ENCODE measurements around the gene PBX1.

PBX1 gene

DNA sequence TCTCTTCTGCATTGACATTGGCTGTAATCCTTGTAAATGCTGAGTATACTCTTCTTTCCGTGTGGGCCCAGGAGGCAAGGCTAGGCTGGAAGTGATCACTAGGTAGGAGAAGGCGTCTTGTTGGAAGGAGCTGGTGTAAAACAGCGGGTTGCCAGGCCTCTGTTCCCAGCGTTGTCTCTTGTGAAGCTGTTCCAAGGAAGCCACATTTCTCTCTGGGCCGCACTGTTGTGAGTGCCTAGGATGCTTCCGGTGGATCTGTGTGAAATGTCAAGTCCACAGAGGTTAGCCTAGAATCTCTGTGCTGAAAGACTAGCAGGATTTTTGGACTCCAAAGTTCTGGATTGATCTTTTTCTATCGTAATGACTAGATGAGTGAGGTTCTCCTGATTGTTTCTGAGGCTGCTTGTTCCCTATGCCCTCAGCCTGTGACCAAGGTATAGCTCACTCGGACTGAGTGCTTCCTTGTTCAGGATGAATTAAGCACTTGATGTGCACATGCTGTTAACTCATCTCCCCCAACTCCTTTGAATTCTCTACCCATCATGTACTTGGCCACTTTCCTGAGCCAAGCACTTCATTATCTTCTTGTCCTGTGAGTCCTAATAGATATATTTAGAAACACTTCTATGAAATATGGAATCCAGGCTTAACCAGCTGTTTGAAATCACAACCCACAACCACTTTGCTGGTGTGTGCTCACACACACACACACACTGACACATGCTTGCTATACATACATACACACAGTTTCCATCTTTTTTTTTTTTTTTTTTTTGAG lies 63.3 kb downstream of the PBX1 start:
- no peak for DNase-seq

DNA sequence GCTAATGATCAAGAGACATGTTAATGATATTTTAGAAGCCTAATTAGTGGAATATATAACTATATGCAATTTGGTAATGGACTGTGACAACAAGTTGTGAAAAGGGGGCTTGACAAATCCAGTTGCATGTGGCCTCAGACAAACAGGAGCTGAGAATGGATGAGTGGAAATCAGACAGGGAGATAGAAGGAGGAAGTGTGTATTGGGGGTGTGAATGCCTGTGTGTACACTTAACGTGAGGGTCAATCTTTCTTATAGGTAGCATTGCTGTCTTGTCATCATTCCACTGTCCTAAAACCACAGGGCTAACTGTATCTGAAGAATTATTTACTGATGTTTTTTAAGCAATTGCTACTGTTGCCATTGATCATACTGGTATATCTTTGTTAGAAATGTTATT lies 64.8 kb downstream of the PBX1 start:
- DNase-seq, result no peak

DNA sequence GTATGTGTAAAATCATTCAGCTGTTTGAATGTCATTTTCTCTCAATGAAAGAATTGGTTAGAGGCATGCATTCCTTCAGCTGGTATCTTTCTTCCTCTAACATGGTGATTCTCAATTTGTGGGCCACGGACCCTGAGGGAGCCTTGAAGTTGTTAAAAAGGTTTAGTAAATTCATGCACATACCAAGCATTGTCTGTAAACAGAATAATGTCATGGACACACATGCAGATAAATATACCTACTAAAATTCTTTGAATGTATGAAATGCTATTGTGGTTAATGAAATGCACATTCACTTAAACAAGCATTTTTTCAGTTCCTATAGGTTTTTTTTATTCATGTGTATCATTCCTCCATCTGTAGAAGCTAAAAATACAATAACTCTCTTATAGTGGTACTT lies 65.4 kb downstream of the PBX1 start:
- DNase-seq, result no peak

DNA sequence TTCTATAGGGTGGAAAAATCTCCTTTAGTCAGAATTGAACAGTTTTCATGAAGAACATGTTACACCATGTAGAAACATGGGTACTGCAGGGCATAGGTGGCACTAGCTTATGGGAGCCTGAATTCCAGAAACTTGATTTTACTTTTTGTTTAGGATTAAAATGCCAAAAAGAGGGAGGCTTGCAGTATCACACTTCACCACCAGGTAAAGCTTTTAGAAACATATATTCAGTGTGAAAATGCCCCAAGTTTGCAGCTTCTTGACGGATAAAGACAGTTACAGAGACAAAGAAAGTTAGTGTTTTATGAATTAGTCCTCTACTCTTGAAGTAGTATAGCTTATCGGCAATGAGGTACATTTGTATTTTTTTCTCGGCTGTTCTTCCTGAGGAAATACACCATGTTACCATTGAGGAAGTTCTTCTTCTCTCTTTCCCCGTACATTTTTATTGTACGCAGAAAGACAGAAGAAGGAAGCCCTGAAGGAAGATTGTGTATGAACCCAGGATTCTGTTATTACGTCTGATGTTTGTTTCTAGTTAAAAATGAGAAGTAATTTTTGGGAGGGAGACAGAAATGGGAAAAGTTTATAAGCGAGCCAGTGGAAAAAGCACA lies 66.1 kb downstream of the PBX1 start:
- no peak for DNase-seq

DNA sequence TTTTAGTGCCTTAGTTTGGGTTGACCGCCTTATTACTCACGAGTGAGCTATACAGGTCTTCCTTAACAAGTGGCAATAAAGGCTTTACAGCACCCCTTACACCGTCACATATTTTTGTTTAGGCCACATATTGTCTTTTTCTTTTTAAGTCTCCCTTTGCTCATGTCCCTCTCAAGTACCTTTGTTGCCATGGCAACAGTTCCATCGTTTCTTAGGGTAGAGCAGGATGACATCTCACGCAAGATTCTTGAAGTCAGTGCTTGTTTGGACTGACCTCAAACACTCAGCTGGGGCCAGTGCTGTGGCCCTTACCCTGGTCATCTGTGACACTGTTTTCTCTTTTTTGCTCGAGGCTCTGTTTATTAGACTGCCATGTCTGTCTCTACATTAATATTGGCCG lies 69.8 kb downstream of the PBX1 start:
- no peak for DNase-seq

DNA sequence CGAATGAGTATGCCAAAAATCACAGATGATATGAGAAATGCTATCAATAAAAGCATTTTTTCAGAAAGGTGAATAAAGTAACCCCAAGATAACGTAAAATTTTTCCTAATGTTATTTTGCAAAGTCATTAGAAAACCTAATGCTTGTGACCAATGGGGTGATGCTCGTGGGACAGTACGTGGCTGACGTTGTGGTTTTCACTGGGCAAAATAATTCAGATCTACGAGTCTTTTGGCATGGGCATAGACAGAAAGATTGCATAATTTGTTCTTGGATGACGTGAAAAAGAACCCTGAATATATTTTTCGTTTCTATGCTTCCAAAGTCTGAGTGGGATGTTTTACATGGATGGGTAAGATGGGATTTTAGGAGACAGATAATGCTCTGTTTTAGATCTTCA lies 71.0 kb downstream of the PBX1 start:
- no peak for DNase-seq

DNA sequence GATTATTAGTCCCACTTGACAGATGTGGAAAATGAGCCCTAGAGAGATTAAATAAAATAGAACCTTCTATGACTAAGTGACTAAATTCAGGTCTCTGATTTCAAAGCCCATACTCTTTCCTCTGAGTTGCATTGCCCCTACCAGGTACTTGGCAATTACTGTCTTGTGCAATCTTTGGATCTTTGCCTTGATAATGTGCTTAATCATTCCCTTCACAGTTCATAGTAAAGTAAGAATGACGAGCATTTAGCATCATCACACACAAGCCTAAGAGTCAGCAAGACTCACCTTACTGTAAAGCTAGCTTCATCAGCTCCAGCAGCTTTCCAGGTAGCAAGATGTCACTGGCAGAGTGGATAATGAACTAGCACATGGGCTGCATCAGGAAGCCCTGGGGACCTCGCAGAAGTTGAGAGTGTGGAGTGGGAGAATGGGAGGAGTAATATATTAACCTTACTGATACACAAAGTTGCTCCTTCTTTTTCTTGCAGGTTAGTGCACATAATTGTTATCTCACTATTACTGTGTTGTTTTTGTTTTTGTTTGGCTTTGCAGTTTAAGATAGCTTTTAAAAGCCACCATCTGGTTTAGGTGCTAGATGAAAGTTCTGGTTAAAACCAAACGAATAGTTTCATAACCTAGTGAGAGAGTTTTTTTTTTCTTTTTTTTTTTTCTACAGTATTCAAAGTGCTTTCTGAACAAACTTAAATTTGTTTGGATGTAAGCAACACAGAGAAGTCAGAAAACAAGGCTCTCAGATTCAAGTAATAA lies 71.8 kb downstream of the PBX1 start:
- peak; percentile 13 for DNase-seq

DNA sequence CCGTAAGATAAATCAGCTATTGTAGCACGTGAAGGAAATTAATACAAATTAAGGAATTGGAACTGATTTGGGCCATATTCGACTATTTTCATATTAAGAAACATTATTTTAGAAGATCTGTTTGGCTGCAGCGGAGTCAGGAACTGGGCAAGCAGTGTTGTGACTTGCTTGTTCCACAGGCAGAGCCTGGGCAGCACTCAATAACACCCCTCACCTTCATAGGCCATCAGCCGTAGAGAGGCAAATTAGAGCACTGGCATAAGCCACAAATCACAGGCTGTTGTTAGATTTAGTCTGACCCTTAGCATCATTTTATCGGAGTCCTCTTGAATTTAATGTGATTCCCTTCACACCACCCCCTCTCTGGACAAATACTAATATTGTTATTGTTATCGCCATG lies 72.8 kb downstream of the PBX1 start:
- no peak for DNase-seq

DNA sequence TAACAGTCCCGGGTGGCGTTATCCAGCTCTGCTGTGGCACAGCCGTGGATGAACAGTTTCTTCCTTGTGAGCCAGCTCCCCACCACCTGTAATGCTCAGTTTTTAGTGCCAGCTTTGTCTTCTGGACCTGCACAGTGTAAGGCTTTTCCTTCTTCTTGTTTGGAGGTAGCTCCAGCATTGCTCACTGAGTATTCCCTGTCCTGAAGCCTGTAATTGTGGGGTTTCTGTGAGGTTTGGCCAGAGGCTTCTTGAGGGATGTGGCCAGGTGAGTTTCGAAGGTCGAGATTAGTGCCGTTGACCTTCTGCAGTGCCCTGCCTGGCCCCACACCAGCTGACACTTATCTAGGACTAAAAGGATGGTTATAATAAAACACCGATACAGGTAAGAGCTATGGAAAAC lies 75.0 kb downstream of the PBX1 start:
- DNase-seq, result no peak

DNA sequence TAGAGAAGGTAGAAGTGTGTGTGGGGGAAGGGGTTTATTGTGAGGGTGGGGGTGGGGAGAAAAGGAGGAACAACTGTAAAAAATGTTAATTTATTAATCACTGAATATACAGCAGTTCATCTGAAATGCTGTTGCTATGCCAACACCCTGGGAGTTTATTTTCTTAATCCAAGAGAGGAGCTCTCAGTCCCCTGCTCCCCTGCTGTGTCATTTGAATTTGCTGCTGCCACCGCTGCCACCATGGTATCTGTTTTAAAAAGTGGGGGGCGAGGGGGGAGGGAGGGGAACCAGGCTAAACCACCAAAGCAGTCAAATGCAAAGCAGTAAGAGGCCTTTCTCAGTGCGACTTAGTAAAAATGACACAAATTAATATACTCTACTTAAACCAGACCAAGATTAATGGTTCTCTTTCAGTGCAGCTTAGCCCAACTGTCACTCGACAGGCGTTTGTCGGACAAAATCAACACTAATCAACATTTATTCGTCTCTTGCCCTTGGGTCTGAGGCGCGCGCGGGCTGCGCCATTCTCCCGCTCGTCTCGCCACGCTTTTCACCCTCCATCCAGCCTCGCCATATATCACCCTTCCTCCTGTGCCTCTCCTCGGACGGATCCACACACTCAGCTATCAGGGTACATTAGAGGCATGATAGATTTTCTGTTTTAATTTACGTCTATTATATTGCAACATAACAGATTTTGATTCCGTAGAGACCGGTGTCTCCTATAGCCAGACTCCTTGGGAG lies 76.2 kb downstream of the PBX1 start:
- no peak for DNase-seq

DNA sequence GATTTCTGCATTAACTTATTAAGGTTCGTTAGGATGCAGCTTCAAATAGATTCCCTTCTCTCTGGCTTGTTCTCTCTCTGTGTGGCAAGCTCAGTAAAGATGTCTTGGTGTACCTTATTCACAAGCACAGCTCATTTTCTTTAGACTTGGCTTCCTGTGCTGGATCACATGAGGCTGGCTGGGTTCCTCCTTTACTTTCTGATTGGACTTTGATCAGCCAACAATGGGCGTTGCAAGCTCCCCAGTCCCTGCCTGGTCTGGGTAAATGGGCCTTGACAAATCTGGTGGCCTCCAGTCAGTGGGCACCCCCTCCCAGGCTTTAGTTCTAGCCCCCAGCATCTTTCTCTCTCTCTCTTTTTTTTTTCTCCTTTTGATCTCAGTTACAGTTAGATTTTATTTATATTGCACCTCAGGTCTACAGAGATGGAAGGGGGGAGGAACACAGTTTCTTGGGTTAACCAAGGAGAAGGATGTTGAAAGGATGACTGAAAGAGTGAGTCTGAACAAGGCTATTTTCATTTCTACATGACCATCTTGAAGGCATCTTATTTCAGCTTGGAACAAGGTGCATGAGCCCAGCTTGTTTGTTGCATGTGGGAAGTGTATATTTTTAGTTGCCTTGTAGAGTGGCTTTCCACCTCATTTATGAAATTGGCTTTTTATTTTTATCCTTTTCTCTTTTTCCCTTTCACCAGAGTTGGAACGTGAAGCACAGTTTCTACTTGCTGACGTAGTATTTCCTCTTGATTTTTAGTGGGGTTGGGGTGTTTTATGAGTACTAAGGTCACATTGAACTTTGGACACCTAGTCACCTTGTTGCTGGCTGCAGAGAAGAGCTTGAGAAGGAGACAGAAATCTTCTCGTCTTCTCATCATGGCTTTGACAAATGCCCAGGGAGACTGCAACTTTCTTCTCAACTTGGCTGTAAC lies 77.1 kb downstream of the PBX1 start:
- DNase-seq, result no peak

DNA sequence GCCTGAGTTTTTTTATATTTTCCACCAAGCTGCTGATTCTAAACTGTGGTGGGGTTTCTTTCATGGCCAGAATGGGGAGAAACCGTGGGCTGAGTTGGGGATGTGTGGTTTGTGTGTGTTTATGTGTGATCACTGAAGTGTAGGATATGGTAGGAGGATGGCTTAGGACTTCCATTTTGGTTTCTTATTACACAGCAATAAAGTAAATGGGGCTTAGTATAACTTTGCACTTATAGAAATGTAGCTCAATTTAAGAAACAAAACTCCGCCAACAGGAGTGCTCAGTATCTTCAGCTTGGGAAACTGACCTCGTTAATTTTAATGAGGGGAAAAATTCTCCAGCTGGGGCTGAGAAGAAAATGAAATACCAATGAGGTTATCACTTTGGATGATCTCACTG lies 77.8 kb downstream of the PBX1 start:
- DNase-seq, result no peak

DNA sequence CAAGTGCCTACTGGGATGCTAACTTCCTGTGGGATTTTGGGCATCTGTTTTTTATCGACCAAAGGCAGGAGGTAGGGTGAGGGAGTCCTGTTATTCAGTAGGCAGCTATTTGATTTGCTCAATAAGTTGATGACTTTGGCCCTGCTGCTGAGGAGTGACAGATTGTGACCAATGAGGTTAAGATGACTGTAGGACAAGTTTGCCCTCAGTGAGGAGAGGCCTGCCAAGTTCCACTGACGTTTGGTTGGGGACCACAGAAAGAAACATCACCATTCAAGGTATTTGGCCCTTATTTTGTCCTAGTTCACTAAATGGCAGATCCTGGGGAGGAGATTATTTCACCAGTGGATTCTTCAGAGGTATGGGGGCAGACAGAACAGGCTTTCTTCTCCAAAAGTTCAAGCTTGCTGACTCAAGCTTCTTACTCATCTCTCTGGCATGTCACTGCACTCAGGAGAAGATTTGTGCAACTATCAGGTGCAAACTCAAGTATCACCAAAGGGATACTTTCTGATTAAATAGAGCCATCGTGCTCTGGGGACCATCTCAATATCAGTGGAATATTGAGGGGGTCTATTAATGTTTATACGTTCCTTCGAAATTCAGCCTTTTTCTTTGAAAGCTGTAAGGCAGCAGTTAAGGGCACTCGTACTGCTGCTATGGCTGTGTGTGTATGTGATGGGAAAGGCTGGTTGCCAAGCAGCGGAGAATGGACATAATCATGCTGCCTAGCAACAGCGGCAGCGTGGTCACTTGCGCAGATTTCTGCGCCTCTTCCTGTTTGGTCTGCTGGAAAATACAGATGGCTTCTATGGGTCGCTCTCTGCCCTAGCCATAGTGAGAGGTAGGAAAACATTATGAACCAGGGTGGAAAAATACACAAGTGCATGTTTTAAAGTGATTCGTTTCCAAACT lies 78.7 kb downstream of the PBX1 start:
- no peak for DNase-seq

DNA sequence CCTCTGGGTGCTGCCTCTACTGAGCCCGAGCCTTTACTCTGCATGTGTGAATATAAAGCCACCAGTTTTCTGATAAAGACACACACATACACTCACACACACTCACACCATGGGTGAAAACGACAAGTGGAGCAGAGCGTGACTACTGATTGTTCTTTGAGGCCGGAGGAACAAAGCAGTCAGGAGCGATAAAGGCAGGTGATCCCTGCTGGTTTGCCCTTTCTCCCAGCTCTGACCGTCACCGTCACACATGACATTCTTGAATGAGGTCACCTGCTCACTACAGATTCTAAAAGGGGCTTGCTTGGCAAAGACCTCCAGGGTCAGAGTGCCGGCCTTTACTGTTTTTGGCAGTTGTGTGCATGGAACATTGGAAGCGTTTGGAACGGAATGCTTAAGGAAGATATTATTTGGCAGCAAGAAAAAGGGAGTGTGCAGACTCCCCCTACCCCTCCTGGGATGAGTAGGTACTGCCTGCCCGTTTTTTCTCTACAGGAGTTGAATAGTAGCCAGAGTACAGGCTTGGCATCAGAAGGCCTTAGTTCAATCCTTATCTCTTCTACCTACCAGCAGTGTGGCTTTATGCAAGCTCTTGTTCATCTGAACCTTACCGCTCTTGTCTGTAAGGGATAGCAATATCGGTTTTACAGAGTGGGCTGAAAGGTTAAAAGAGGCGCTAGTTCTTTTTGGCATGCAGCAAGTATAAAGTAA lies 79.7 kb downstream of the PBX1 start:
- DNase-seq, result no peak

DNA sequence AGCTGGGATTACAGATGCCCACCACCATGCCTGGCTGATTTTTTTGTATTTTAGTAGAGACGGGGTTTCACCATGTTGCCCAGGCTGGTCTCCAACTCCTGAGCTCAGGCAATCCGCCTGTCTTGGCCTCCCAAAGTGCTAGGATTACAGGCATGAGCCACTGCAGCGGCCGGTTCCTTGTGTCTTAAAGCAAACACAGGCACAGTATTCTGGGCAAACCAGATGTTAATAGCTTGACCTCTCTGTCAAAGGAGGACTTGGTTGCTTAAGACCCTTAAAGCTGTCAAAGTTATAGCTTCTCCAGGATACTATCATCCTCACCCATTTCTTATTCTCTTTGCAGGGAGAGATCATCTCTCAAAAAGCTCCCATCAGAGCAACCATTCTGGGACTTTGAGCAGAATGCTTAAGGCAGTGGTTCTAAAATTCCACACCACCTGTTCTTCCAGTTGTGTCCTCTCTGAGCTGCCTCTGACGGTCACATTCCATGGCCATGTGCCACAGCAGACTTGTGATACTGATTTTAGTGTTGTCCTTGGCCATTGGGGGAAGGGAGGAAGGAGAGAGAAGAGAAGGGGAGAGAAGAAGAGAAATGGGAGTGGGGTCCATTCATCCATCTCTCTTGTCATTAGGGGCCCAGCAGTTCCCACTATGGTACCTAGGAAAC lies 81.8 kb downstream of the PBX1 start:
- no peak for DNase-seq

DNA sequence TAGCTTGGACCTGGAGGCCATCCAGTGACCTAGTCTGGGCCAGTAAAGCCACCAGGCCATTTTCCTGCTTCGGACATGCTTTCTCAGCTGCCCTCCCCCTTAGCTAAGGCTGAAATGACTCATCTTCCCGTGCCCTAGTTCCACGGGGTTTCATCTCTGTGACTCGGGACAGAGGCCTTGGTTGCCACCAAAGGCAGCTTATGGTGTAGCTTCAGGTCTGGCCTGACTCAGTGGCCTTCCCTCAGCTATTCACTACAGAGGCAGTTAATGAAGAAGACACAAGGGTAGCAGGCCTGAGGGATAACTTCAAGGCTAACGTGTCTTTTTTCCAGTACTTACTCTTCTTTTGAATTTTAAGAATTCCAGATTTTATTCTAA lies 82.4 kb downstream of the PBX1 start:
- no peak for DNase-seq

DNA sequence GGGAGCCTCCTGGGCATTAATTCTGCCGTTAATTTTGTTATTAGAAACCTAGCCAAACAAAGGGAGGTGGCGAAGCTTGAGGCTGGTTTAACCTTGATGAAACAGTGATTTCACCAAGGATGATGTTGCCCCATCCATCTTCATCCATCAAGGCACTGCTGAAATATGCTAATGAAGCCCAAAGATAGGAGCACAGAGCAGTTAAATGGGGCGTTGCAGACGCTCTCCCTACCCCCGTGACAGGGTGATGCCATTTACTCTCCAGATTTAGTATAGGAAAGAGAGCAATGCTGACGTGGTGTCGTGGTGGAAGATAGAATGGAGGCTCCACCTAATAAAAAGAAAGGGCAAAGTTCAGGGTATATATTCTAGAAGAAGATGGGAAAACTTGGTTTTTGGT lies 84.0 kb downstream of the PBX1 start:
- DNase-seq, result no peak

DNA sequence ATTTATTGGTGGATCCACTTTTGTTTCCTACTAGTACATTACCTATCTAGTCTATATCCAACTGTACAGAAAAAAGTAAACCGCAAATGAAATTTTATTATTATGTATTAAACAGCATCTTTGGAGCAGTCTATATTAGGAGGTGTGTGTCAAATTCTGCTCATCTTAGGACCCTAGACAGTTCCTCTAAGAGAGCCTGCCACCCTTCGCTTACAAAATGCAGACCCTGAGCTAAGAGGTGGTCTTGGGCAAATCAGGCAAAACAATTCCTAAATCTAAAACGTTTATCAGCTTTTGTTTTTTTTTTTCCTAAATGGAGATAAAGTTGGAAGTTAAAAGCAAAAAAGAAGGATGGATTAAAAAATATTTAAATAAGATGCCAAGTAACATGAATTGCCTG lies 85.3 kb downstream of the PBX1 start:
- no peak for DNase-seq

DNA sequence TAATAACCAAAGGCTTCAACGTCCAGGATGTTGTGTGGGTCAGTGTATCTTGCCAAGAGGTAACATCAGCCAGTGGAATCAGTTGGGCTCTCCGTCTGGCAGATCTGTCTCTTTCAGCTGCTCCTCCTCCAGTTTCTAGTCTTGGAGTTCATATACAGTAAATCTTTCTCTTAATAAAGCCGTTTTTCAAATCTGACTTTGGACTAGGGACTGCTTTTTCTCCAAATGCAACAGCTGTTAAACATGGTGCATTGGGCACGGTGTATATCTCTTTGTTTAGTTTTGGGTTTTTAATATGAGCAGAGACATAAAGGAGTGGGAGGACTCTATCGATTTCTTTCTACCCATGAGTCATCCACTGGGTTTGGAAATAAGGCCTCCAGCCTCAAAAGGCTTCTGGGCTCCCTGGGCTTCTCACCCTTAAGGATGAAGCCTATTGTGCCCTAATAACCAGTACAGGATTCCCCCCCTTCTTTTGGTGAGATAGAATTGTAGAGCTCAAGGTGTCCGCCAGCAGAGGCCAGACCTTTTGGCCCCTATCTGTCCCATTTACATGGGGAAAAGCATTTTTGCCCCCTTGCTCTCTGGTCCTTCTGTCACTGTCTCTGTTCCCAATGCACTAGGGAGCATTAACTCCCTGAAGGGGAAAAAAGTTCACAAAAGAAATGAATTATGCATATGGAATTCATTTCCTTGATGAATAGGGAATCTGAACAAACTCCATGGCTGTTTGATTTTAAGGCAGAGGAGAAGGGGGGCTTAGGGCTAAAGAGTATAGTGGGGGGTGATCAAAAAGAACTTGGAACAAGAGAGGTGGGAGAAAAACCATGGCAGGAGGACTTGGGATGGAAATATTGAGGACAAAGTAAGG lies 86.0 kb downstream of the PBX1 start:
- DNase-seq, result no peak

Data from NCI-H1436 (cell line).